ENCODE measurements around the gene CDKL2. TPM values are rescaled to one million over a fixed set of nuclear protein-coding genes. Genes with fewer than 3 reads are reported as not detected.

Gene CDKL2
- total and polyA plus RNA-seq, 3 donors from 2014 or later = 11.3 to 41.0 (median 11.9) TPM

DNA sequence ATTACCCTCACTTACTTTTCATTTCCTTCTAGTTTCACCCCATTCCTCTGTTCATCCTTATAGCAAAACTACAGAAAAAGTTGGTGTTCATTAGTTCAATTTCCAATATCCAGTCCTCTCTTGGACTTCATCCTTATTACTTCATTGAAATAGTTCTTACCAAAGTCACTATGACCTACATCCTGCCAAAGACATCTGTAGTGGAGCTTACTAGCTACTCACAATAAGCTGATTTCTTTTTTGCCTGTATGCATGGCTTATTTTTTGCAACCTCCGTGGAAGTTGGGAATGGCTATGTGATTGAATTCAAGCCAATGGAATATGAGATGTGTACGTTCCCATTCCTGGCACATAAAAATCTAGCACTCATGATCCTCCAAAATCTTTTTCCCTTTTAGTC is 4.6 kb upstream of the CDKL2 start:
- WGBS, 2 donors = 75 to 84% methylated on average over 2 of the region's 2 CpGs

DNA sequence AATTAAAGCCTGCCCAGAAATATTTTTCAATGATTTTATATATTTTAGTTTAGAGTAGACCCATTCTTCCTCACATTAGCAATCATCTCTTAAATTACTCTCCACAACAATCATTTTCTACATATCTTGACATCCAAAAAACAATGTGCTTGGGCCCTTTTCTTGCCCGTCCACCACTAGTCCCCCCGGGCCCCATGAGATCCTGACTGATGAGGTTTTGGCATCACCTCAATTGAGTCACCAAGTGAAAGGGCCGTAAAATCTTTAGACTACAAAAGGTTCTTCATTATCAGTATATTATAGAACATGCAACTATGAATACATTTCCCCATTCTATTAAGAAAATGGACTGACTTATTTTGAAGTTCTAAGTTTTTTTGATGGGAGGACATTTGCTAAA is 4.0 kb upstream of the CDKL2 start:
- intact Hi-C loops (cut with DNase I; ENCODE audit: low total_unique reads) = no loop called here

More for the DNA sequence above, 4.6 kb upstream of the CDKL2 start:
- Histone ChIP-seq H3K4me3 (no peak overlapping the region), H3K4me1 (no peaks in the 10 kb centered on the region), H3K9me3 (no peaks in the 10 kb centered on the region), H3K27me3 (no peaks in the 10 kb centered on the region), H3K27ac (no peak overlapping the region), H3K36me3 (ENCODE audit: low read depth, missing control alignments) (no peaks in the 10 kb centered on the region)
- intact Hi-C loops (cut with DNase I; ENCODE audit: low total_unique reads) = no loop called here
- TF ChIP-seq, protein P1, sequence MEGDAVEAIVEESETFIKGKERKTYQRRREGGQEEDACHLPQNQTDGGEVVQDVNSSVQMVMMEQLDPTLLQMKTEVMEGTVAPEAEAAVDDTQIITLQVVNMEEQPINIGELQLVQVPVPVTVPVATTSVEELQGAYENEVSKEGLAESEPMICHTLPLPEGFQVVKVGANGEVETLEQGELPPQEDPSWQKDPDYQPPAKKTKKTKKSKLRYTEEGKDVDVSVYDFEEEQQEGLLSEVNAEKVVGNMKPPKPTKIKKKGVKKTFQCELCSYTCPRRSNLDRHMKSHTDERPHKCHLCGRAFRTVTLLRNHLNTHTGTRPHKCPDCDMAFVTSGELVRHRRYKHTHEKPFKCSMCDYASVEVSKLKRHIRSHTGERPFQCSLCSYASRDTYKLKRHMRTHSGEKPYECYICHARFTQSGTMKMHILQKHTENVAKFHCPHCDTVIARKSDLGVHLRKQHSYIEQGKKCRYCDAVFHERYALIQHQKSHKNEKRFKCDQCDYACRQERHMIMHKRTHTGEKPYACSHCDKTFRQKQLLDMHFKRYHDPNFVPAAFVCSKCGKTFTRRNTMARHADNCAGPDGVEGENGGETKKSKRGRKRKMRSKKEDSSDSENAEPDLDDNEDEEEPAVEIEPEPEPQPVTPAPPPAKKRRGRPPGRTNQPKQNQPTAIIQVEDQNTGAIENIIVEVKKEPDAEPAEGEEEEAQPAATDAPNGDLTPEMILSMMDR (IDR thresholded peaks at IDR 0.05) = no peak
- TF ChIP-seq POLR2A (IDR thresholded peaks at IDR 0.05) = no peak
- no peak for DNase-seq

DNA sequence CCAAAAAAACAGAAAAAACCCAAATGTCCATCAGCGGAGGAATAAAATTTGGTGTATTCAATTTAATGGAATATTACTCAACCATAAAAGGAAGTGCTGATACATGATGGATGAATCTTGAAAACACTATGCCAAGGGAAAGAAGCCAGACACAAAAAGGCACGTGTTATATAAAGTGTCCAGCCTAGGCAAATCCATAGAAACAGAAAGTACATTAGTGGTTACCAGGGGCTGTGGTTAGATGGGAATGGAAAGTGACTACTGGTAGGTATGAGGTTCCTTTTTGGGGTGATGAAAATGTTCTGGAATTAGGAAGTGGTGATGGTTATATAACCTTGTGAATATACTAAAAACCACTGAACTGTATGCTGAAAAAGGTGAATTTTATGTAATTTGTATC is 3.5 kb upstream of the CDKL2 start:
- Histone ChIP-seq H3K36me3 (ENCODE audit: low read depth, missing control alignments) (no peaks in the 10 kb centered on the region), H3K27ac (no peak overlapping the region), H3K4me3 (no peak overlapping the region), H3K4me1 (no peaks in the 10 kb centered on the region), H3K9me3 (no peaks in the 10 kb centered on the region), H3K27me3 (no peaks in the 10 kb centered on the region)
- WGBS, 2 donors = 84 to 86% methylated on average over 2 of the region's 2 CpGs
- DNase-seq = no peak
- intact Hi-C loops (cut with DNase I; ENCODE audit: low total_unique reads) = no loop called here
- TF ChIP-seq POLR2A (IDR thresholded peaks at IDR 0.05) = no peak
- TF ChIP-seq, protein P1 (IDR thresholded peaks at IDR 0.05) = no peak

More for the DNA sequence above, 4.0 kb upstream of the CDKL2 start:
- no peak for TF ChIP-seq POLR2A (IDR thresholded peaks at IDR 0.05)
- TF ChIP-seq, protein P1 (IDR thresholded peaks at IDR 0.05) = no peak
- H3K27ac ChIP-seq = no peak overlapping the region
- H3K4me1 ChIP-seq = no peaks in the 10 kb centered on the region
- no peaks in the 10 kb centered on the region for H3K27me3 ChIP-seq
- WGBS, 2 donors = 86 to 92% methylated on average over 3 of the region's 3 CpGs
- H3K9me3 ChIP-seq = no peaks in the 10 kb centered on the region
- no peaks in the 10 kb centered on the region for H3K36me3 ChIP-seq (ENCODE audit: low read depth, missing control alignments)
- no peak overlapping the region for H3K4me3 ChIP-seq
- no peak for DNase-seq

DNA sequence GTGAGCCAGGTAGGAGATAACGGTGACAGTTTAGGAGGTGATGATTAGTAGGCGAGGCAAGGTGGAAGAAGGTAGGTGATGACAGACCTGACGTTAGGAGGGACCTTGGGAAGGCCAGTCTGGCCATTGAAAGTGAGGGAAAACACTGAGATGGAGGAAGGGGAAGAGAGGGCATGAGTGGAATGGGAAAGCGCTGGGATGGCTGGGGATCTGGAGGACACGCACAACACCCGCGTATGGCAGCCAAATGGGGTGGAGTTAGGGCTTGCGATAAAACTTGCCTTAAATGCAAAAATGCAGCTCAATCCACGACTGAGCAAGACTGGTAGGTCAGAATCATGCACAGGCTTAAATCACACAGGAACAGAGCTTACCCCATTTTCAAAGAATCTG is 605 bp upstream of the CDKL2 start:
- TF ChIP-seq, protein P1 (IDR thresholded peaks at IDR 0.05) = no peak
- TF ChIP-seq POLR2A (IDR thresholded peaks at IDR 0.05) = no peak
- Histone ChIP-seq H3K27me3 (no peaks in the 10 kb centered on the region), H3K36me3 (ENCODE audit: low read depth, missing control alignments) (no peaks in the 10 kb centered on the region), H3K4me1 (no peaks in the 10 kb centered on the region), H3K27ac (peak overlapping the region in 1 of 2 donors; percentile 52), H3K9me3 (no peaks in the 10 kb centered on the region), H3K4me3 (peak overlapping the region; percentile 57 to 69)
- intact Hi-C loops (cut with DNase I; ENCODE audit: low total_unique reads) = no loop called here
- 33 to 42% methylated on average over 9 of the region's 9 CpGs for WGBS, 2 donors
- DNase-seq = no peak

DNA sequence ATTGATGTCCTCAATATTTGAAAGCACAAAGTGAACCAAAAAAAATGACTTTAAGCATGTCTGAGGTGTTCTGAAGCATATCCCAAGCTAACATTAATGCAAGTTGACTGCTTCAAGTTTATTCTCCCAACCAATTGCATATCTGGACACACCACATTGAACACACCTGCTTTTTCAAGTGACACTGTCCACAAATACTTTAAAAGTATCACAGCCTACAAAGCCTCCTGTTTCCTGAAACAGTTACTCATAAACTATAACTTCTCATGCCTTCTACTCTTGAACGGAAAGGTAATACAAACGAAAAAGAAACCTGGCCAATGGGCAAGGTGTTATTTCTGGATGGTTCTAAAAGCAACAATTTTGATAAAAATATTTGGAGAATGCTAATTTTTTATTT is 1.1 kb downstream of the CDKL2 start:
- no peaks in the 10 kb centered on the region for H3K4me1 ChIP-seq
- H3K4me3 ChIP-seq = no peak overlapping the region
- H3K36me3 ChIP-seq (ENCODE audit: low read depth, missing control alignments) = no peaks in the 10 kb centered on the region
- DNase-seq = no peak
- intact Hi-C loops (cut with DNase I; ENCODE audit: low total_unique reads) = no loop called here
- TF ChIP-seq, protein P1 (IDR thresholded peaks at IDR 0.05) = no peak
- no peak for TF ChIP-seq POLR2A (IDR thresholded peaks at IDR 0.05)
- WGBS, 2 donors = 64 to 70% methylated on average over 2 of the region's 2 CpGs
- no peaks in the 10 kb centered on the region for H3K27me3 ChIP-seq
- no peaks in the 10 kb centered on the region for H3K9me3 ChIP-seq
- no peak overlapping the region for H3K27ac ChIP-seq

Measured in testis (tissue), 3 donors.